Measurements from ENCODE around the gene BTAF1.
"Not testable (repeated sequence)": the region's sequence is repeated elsewhere in the genome, so short reads cannot be mapped to it uniquely, and the experiment has no call there.

Gene BTAF1

DNA sequence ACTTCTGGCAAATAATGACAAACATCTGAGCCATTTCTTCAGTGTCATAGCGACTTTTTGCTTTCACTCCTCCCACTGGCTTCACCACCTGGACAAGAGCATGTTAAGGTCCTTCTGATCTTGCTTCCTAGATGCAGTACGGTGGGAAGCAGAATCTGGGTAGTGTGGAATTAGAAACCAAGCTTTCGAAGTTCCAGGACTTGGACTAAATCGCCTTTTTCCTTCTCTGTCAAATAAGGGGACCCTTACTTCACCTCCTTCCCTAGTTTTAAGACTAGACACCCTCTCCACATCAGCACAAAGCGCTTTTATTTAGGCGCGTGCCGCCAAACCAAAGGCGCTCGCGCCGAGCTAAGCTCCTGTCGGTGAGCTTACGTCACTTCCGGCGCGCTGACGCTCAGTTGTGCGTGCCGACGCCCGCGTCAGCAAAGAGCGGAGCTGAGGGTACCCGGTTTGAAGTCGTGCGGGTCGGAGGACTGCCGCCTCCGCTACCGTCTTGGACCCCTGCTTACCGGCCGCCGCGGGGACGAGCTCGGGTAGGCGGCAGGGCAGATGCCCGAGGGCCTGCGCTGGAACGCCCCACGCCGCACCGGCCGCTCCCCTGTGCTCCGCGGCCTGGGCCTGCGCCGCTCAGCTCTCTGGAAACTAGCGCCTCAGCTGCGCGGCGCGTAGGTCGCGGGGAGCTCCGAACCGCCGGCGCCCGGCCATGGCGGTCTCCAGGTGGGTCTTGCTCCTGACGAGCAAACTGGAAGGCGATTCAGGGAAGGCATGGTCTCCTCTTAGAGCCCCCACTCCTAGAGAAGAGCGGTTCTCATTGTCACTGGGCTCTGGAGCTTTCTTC is at the start of gene BTAF1:
Gene BTAF1, plus strand, starts transcription at position 400 of the 841 bp plus-strand sequence. Its CDS starts 307 bp downstream, at position 707.
- peak; percentile 83 to 87 (median 83) for DNase-seq (ENCODE audit: low read depth in 2 of 3, low spot score in 2 of 3)

DNA sequence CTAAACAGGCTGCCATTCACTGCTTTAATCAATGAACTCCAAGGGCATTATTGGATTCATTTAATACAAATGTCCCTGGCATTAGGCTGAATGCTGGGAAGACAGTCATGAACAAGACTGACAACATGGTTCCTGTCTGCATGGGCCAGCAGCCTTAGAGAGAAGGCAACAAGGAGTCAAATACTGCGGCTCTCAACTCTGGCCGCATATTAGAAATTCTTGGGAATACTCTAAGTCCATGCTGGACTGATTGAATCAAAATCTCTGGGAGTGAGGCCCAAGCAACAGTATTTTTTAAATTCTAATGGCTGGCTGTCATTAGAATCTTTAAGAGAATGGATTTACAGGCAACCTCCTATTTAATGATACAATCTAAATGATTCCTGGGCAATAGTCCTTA is 48.4 kb upstream of the BTAF1 start:
- no peak for DNase-seq (ENCODE audit: low read depth in 2 of 3, low spot score in 2 of 3)

DNA sequence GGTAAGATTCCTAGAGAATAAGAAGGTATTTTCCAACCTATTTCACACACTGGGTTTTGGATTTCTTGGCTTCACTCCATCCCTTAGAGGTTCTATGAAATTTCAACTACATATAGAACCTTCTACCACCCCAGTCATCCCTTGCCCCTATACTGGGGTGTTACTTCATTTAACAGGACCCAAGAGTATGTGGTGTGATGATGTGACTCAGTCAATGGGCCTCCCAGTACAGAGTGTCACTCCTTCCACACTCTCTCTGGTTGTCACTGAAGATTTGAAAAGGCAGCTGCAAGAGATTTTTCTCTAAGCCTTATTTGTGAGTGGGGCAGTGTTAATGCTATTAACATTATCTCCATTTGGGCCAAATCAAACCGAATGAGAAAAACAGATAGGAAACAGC is 47.8 kb upstream of the BTAF1 start:
- no peak for DNase-seq (ENCODE audit: low read depth in 2 of 3, low spot score in 2 of 3)

DNA sequence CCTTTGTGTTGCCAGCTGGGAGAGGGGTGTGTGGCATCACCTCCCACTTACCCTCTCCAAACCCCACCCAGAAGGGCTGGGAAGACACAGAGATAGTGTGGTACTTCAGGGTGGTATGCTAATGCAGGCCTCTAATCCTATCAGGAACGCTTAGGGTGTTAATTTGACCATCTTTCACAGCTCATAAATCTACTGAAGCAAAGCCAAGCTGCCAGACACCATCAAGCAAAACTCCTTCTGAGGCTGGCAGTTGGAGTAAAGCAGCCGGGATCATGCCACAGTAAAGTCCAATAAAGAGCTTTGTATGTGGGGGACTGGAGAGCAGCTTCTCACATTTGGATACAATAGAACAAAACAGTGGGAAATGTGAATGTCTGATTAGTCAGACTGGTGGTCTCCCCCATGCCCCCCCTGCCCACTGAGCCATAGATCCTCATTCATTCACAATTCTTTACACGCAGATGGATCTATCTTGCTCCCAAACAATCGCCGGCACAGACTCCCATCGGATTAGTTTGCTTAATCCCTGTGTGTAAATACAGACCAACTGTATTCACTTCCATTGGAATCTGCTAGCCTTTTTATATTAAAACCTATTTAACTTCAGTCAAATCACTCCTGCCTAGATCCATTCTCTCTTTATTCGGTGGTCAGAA is 43.9 kb upstream of the BTAF1 start:
- DNase-seq (ENCODE audit: low read depth in 2 of 3, low spot score in 2 of 3): no peak

DNA sequence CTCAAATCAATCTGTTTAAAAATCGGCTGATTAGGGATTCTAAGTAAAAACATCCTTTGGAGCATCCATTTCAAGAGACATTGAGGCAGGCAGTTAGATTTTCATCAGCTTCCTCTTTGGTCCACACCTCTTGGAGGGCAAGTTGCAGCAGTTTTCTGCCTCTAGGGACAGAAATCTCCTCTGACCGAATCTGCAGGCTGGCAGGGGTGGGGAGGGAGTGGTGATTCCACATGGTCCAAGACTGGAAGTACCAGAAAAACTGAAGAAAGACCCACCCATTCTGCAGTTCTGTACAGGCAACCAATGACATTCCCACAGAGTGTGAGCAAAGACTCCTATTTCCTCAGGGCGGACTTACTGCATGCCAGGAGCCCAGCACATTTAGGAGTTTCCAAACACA is 43.3 kb upstream of the BTAF1 start:
- no peak for DNase-seq (ENCODE audit: low read depth in 2 of 3, low spot score in 2 of 3)

DNA sequence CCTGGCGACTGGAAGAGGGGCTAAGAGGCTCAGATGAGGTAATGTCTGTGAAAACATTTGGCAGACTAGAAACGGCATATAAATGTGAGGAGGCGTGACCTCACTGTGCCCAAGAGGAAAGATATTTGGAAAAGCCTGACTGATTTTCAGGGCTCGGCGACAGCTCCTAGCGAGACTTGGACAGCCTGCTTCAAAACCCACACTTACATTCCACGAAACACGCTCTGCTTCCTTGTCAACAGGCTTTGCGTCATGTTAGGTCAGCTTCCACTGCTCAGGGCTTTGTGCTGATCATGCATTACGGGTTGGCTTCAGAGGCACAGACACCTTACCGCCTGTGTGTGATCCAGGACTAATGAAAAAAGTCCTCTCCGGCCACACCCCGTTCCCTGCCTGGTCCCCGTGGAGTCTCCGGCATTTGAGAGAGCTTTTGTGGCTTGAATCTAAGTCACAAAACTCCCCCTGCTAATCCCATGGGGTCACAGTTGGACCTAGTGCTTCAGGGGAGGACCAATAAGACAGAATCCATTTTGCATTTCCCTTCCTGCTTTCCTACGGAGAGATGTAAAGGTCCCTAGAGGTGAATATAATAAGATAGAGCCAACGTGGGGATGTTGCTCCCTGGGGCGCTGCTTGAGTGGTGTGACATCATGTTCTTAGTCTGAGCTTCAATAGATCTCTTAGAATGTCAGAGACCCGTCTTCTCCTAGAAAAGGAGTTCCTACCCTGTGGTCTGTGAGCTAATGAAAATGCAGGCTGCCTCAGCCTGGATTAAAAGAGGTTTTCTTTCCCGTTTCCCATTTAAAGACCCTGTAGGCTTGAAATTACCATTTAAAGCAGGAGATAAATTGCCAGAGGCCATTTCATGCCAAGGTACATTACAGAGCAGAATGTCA is 39.8 kb upstream of the BTAF1 start:
- DNase-seq (ENCODE audit: low read depth in 2 of 3, low spot score in 2 of 3): no peak

DNA sequence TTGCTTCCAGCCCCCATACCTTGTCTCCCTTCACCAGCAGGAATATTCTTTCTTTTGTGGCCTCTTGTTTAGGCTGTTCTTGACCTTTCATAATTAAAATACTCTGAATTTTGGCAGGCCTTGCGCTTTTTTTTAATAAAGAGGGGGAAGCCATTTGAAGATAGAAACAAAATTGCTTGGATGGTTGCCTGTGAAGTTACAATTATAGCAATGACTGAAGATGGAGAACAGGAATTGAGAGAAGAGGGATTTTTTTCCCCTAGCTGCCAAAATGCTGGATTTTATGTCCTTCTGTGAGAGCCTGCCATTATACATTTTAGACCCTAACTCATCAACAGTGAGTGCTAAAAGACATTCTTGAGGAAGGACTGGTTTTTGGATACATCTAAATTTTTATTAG is 39.0 kb upstream of the BTAF1 start:
- no peak for DNase-seq (ENCODE audit: low read depth in 2 of 3, low spot score in 2 of 3)

DNA sequence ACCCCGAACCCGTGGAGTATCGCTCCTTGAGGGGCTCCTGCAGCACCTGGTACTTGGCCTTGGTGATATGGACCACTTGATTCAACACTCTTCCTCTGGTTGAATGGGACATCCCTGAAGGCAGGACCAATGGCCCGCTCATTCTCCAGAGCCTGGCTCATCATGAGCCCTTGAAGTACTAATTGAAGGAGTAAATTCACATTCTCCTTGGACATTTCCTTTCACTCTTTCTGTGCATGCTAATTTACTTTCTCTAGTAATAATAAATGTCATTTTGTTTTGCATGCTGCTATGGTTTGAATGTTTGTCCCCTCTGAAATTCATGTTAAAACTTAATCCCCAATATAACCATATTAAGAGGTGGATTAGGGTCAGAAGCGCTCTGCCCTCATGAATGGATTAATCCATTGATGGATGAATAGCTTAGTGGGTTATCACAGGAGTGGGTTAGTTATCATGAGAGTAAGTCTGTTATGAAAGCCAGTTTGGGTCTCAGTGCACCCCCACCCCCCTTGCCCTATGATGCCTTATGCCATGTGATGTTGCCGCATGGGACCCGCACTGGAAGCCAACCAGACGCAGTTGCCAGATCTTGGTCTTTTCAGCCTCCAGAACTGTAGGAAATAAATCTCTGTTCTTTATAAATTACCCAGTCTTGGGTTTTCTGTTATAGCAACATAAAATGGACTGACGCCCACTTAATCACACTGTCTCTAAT is 38.0 kb upstream of the BTAF1 start:
- DNase-seq (ENCODE audit: low read depth in 2 of 3, low spot score in 2 of 3): no peak

DNA sequence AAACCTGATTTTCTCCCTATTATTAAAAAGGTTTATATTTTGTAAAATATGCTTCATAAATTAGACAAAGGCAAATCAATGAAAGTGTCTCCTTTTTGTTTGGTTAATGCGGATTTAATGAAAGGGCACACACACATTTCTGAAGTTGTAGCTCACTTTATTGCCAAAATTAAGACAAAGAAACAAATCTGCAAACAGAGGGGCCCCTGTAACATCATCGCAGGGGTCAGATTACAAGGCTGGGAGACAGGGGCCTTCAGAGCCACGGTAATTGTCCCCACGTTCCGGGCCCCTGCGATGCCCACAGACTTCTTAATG is 36.7 kb upstream of the BTAF1 start:
- DNase-seq (ENCODE audit: low read depth in 2 of 3, low spot score in 2 of 3): no peak

DNA sequence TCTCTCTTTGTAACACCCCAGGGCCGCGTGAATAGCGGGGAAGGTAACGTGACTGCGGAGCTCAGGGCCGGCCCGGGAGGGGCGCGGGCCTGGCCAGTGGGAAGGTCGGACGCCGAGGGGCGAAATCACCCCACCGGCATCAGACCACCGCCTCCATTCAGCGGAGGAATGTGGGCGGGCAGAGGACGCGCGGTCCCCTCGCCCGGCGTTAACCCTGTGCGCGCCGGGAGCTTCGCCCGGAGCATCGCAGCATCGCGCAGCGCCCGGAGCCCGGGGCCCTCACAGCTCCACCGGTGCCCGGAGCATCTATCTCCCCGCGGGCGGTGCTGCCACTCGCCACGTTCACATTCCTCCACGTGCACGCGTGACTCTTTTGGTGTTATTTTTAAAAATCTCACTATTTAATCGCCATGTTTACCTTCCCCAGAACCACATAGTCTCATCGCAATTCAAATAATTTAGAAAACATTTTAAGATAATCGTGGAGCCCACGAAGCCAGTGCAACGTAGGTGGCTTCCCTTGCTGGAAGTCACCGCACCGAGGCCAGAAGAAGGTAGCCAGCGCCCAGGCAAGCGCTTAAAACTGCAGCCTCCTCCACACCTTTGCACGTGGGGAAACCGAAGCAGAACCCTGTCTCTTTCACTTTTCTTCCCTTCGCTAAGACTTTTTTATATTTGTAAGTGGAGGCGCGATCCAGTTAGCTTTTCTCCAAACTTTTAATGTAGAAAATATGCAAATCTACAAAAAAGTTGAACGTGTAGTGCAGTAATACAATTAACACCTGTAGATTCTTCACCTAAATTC is 36.1 kb upstream of the BTAF1 start:
- DNase-seq (ENCODE audit: low read depth in 2 of 3, low spot score in 2 of 3): no peak

DNA sequence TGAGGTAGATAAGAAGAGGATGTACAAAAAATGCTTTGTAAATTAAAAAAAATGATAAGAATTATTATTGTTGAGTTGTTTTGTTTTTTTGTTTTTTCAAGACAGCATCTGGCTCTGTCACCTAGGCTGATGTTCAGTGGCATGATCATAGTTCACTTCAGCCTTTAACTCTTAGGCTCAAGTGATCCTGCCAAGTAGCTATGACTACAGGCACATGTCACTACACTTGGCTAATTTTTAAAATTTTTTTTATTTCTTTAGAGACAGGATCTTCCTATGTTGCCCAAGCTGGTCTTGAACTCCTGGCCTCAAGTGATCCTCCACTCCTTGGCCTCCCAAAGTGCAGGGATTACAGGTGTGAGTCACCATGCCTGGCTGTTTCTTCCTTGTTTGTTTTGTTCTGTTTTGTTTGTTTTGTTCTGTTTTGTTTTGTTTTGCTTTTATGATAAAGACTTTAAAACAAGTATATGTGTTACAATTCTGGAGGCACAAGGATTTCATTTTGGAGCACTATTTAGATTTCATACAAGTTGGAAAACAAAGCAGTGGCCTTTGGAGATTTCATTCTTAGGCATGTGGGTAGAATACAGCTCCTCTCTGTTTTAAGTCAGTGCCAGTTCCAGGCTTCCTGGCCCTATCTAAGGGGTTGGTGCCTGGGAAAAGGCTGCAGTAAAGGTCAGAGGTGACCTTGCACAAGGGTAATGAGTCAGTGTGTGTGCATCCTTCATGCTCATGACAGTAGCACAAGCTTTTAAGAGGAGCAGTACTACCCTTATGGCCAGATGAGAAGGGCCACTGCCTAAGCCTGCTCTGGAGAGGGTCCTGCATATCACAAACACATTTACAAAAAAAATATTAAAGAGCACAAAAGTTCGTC is 32.2 kb upstream of the BTAF1 start:
- DNase-seq (ENCODE audit: low read depth in 2 of 3, low spot score in 2 of 3): no peak

DNA sequence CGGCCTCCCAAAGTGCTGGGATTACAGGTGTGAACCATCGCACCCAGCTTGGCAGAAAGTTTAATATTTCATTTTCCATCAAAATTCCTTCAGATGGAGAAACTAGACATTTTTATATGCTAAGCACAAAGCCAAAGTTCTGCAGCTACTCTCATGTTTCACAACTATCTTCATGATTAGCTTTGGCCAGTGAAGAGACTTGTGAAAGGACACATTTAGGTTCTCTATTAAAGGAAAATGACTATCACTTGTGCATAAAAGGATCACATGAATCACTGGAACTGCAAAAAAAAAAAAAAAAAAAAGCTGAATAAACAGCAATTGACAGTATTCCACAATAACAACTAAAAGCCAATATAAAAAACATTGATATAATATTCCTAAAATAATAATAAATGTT is 30.5 kb upstream of the BTAF1 start:
- DNase-seq (ENCODE audit: low read depth in 2 of 3, low spot score in 2 of 3): no peak

DNA sequence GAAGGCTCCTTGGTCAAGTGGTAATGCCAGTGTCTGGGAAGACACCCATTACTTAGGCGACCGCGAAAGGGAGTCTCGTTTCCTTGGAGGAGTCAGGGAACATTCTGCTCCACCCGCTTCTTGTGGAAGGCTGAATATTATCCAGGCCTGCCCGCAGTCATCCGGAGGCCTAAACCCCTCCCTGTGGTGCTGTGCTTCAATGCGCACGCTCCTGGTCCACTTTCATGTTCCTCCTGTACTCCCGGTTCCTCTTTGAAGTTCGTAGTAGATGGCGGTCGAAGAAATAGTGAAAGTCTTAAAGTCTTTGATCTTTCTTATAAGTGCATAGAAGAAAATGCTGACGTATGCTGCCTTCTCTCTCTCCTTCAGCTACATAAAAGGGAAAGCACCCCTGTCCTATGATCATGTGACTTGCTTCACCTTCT is 29.3 kb upstream of the BTAF1 start:
- not testable (repeated sequence) for DNase-seq (ENCODE audit: low read depth in 2 of 3, low spot score in 2 of 3)

DNA sequence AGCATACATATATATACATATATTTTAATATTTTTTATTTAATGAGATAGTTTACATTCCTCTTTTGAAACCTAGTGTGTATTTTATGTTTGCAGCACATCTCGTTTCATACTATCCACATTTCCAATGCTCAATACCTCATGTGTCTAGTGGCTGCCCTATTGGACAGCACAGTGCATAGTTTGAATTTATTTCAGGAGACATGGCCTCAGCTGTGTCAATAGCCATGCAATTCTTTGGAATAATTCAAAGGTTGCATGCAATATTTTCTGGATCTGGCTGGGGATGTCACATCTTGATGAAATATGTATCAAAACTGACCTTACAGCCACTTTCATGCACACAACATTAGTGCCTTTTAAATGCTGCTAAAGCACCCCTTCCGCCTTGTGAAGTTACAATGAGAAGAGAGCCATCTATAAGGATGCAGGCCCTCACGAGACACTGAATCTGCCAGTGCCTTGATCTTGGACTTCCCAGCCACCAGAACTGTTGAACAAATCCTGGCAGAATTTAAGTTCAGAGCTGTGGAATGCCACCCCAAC is 27.3 kb upstream of the BTAF1 start:
- DNase-seq (ENCODE audit: low read depth in 2 of 3, low spot score in 2 of 3): no peak

DNA sequence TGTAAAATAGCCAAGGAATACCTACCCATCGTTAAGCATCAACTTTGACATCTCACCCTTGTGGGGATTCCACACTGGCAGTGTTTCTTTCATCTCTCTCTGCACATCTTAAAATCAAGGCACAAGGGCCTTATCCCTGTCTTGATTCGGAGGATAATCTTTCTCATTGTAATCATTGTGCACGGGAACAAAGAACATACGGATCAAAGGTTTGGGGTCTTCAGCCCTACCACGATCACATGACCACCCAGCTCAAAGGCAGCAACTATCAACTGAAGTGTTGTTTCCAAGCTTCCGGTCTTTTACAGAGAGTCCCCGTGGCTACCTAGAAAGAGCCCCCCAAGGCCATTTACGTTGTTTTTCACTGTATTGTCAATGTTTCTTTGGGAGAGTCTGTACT is 26.1 kb upstream of the BTAF1 start:
- DNase-seq (ENCODE audit: low read depth in 2 of 3, low spot score in 2 of 3): no peak

DNA sequence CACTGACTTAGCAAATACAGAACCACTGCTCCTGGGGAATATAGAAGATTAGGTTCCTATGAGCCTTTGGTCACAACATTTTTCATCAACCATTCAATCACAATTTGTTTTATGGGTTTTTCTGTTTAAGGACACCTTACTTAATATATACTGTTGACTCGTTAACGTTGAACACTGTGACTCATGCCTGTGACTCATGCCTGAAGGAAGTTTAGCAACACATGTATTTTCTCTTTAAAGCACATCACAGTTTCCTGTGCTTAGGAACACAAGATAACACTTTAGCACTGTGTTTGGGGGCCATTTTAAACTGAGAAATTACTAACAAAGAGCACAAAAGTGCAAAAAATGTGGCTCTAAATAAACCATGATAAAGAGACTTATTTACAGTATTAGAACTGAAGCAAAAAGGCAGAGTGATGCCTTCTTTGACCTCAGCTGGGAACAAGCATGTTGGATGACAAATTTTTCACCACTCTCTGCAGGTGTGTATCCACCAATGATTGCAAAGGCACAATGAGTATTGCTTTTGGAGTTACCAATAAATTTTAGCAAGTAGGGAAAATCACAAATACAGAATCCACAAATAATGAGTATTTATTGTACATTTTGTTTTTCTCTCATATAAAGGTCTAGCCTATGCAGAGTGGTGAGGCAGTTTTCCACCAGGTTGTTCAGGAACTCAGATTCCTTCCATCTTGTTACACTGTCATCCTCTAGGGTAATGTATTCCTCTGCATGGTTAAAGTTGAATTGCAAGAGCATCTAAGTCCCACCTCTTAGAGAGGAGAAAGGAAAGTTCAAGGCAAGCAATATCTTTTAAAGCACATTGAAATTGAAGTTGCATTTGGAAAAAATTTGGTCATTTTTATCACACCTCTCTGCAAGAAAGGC is 21.5 kb upstream of the BTAF1 start:
- peak in 1 of 3 experiments; percentile 13 for DNase-seq (ENCODE audit: low read depth in 2 of 3, low spot score in 2 of 3)

DNA sequence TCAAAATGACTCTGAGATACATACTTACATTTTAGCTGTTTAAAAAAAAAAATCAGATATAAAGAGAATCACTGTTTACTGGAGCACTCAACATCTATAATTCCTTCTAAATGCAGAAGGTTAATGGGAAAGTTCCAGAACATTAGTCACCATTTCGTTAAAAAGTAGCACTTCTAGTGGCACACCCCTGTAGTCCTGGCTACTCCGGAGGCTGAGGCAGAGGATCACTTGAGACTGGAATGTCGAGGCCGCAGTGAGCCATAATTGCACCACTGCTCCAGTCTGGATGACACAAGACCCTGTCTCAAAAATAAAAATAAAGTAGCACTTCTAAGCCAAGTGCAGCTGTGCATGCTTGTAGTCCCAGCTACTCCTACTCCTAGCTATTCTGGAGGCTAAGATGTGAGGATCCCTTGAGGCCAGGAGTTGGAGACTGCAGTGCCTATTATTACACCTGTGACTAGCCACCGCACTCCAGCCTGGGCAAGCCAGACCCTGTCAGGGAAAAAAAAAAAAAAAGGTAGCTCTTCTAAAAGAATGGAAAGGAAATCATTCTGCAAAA is 16.5 kb upstream of the BTAF1 start:
- no peak for DNase-seq (ENCODE audit: low read depth in 2 of 3, low spot score in 2 of 3)

DNA sequence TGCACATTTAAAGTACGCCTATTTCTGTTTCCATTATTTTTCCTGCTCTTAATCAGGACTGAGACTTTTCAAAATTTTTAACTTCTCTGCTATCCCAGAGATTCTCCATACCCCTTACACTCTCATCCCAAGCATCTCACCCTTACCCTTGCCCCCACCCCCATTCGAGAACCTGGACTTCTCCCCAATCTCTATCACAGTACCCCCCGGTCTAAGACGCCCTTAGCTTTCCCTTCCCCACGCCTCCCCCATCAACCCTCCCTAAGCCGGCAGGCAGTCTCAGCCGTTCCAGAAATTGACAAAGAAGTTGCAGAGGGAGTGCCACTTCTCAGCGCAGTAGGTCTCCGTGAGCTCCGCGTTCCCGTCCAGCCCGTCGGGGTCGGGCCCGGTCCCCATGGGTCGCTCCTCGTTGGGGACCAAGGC is 15.6 kb upstream of the BTAF1 start:
- DNase-seq (ENCODE audit: low read depth in 2 of 3, low spot score in 2 of 3): no peak

Measured in activated CD8-positive, alpha-beta memory T cell treated with anti-CD3 and anti-CD28 coated beads for 48 hours (primary cell).